Brain microvascular endothelial cell (primary cell): ENCODE results near the gene PIGU.
A peak's percentile ranks its signal among the peaks of the same experiment; 100 is the strongest.

Experiments used
- DNase-seq: peaks from one replicate; pipeline ENCODE4 v3.0.0-alpha.2; 2020
- H3K27ac ChIP-seq: fragments of 250-450 bp; sonication (Bioruptor Pico); 2 replicates; pipeline ENCODE4 v1.5.1; 2020; ENCODE audit warnings: mild to moderate bottlenecking, moderate library complexity
- H3K27me3 ChIP-seq: fragments of 250-450 bp; sonication (Bioruptor Pico); replicated peaks from 2 replicates; pipeline ENCODE4 v1.5.1; 2020; ENCODE audit warnings: mild to moderate bottlenecking
- H3K36me3 ChIP-seq: fragments of 250-450 bp; sonication (Bioruptor Pico); replicated peaks from 2 replicates; pipeline ENCODE4 v1.5.1; 2020; ENCODE audit warnings: mild to moderate bottlenecking
- H3K4me3 ChIP-seq: 2 replicates; pipeline ENCODE4 v1.5.1; 2011; ENCODE audit warnings: low read depth, mild to moderate bottlenecking, control low read depth, low read length, moderate library complexity
- in situ Hi-C: cut with HindIII; loops from 2 replicates; pipeline ENCODE4 v1.10.0; 2017; ENCODE audit warnings: low sequenced_read_pairs, low pct_ligation_motif_present
- TF ChIP-seq, protein P1 (sequence below): IDR thresholded peaks from 2 replicates; pipeline ENCODE4 v1.5.1; 2011; ENCODE audit warnings: low read depth, mild to moderate bottlenecking, moderate library complexity, low read length, control low read depth, inconsistent platforms; ENCODE audit errors: missing control alignments

PIGU gene

DNA sequence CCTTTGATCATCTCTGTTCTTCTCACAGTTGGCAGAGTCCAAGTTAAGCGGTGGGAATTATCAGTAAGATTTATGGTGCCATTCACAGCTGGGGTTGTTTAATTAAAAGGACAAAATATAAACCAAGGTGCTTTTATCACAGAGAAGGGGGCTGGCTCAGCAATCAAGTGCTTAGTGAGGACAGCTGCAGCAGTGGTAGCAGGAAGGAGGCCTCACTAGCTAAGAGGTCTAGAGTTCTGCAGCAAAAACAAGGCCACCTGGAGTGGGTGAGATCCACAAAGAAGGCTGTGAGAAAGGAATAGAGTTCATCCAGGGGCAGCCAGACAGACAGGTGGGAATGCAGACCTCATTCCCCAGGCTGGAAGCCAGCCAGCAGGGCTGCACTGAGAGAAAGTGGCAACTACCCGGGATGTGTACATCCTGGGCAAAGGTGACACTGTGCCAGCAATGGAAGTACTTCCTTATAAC, 37.1 kb downstream of the PIGU start:
- H3K4me3 ChIP-seq = no peak overlapping the region
- no peaks in the 10 kb centered on the region for H3K27me3 ChIP-seq
- in situ Hi-C loops = no loop called here
- no peak overlapping the region for H3K27ac ChIP-seq
- no peak for DNase-seq
- TF ChIP-seq, protein P1, sequence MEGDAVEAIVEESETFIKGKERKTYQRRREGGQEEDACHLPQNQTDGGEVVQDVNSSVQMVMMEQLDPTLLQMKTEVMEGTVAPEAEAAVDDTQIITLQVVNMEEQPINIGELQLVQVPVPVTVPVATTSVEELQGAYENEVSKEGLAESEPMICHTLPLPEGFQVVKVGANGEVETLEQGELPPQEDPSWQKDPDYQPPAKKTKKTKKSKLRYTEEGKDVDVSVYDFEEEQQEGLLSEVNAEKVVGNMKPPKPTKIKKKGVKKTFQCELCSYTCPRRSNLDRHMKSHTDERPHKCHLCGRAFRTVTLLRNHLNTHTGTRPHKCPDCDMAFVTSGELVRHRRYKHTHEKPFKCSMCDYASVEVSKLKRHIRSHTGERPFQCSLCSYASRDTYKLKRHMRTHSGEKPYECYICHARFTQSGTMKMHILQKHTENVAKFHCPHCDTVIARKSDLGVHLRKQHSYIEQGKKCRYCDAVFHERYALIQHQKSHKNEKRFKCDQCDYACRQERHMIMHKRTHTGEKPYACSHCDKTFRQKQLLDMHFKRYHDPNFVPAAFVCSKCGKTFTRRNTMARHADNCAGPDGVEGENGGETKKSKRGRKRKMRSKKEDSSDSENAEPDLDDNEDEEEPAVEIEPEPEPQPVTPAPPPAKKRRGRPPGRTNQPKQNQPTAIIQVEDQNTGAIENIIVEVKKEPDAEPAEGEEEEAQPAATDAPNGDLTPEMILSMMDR = no peak
- H3K36me3 ChIP-seq = no peaks in the 10 kb centered on the region

DNA sequence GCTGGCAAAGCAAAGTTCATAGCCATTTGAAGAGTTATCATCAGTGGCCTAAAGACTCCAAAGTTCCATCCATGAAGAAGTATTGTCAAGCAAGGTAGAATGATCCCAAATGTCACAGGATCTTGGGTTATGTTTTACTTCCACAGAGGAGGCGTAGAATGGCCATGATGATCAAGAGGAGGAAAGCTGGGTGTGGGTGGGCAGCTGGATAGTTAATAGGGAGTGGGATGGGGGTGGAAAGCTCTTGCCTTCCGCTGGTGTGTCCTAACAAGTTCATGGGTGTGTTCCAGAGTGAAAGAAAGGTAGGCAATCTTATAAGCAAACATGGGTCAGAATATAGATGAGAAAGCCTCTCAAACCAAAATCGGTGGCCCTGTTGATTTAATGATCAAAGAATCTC, 38.4 kb downstream of the PIGU start:
- Histone ChIP-seq H3K36me3 (no peaks in the 10 kb centered on the region), H3K27me3 (no peaks in the 10 kb centered on the region)
- in situ Hi-C loops = no loop called here

DNA sequence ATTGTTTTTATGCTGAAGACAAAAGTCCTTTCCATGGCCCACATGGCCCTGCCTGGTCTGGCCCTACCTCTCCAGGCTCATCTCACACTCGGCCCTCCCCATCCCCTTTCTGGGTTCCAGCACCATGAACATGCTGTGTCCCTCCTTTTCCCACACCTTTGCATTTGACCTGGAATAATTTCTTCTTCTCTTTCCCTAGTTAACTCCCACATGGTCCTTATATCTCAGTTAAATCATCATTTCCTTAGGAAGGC, 38.9 kb downstream of the PIGU start:
- in situ Hi-C loops = no loop called here
- TF ChIP-seq, protein P1 = no peak
- H3K27me3 ChIP-seq = no peaks in the 10 kb centered on the region
- H3K36me3 ChIP-seq = no peaks in the 10 kb centered on the region
- no peak for DNase-seq
- no peak overlapping the region for H3K27ac ChIP-seq
- no peak overlapping the region for H3K4me3 ChIP-seq

More for the DNA sequence above, 38.4 kb downstream of the PIGU start:
- TF ChIP-seq, protein P1 = no peak
- Histone ChIP-seq H3K27ac (no peak overlapping the region), H3K4me3 (no peak overlapping the region)
- DNase-seq = no peak

DNA sequence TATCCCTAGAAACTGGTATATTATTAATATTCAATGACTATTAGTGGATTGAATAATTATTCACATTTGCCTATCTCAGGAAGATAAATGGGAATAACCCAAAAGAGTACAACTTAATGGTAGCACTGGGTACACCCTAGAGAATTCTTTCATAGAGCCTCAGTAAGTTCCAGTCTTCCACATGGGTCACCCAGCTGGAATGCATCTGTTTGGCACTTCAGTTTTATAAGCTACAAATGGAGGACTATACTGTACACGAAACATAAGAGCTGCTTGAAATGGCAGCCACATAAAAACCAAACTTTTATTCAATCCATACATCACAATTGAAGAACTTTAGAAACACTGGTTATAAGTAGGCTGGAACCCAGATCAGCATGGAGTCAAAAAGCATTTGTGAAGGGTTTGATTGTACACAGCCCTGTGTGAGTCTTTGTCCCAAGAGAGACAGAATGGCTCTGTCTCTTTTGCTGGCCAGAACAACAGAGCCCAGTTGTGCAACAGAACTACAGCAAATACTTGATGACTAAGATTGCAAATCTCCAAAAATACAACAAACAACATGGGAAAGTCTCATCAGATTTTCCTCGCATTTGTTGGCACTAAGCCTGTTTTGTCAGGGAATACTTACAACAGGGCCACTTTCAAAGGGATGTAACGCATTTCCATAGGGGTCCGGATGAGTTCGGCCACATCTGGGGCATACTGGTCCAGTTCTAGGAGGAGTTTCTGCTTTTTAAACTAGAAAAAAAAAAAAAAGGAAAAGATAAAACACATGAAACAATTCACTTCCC, 39.5 kb downstream of the PIGU start:
- TF ChIP-seq, protein P1 = no peak
- no peaks in the 10 kb centered on the region for H3K27me3 ChIP-seq
- H3K27ac ChIP-seq = no peak overlapping the region
- peak; percentile 61 for DNase-seq
- in situ Hi-C loops = no loop called here
- H3K4me3 ChIP-seq = no peak overlapping the region
- no peaks in the 10 kb centered on the region for H3K36me3 ChIP-seq

DNA sequence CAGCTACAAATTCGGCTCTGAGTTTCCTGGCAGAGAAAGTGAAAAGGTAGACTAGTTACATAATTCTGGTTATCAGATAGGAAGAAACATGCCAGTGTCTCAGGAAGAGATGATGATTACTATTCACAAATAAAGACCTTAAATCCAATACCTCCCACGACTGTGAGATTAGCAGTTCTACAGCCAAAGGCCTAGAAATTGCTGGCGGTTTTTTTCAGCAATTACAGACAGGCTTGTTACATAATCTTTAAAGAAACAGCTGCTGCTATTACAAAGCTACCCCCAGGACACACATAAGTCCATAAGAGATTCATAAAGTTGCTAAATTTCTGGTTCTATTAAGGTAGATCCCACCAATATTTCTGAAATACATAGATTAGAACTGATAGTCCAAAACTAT, 40.2 kb downstream of the PIGU start:
- H3K27ac ChIP-seq = no peak overlapping the region
- no peak overlapping the region for H3K4me3 ChIP-seq
- DNase-seq = no peak
- no peaks in the 10 kb centered on the region for H3K36me3 ChIP-seq
- in situ Hi-C loops = no loop called here
- TF ChIP-seq, protein P1 = no peak
- no peaks in the 10 kb centered on the region for H3K27me3 ChIP-seq

DNA sequence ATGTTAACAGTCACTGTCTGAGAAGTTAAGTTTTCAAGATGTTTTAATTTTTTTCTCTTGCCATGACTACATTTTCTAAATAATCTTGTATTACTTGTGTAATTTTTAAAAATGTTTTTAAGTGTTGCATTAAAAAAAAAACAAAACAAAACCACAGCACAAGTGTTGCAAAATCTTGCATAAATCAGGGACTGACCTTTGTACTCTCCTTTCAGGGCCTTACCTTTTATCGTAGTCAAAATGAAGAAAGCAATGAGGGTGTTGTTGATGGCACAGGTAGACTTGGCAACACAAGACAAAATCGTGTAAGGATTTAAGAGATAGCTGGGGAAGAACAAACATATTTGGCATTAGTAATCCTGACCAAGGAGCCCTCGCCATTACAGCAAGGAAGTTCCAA, 42.5 kb downstream of the PIGU start:
- Histone ChIP-seq H3K27ac (no peak overlapping the region), H3K4me3 (no peak overlapping the region), H3K36me3 (no peaks in the 10 kb centered on the region), H3K27me3 (no peaks in the 10 kb centered on the region)
- no peak for DNase-seq
- TF ChIP-seq, protein P1 = no peak
- in situ Hi-C loops = no loop called here
